Measurements from ENCODE around the gene GNG13.

Gene GNG13

GRCh38 chr16:844638-845350 lies 44.3 kb upstream of the GNG13 start:
- no peak for DNase-seq (ENCODE audit: low read depth)
- TF ChIP-seq, protein P1, sequence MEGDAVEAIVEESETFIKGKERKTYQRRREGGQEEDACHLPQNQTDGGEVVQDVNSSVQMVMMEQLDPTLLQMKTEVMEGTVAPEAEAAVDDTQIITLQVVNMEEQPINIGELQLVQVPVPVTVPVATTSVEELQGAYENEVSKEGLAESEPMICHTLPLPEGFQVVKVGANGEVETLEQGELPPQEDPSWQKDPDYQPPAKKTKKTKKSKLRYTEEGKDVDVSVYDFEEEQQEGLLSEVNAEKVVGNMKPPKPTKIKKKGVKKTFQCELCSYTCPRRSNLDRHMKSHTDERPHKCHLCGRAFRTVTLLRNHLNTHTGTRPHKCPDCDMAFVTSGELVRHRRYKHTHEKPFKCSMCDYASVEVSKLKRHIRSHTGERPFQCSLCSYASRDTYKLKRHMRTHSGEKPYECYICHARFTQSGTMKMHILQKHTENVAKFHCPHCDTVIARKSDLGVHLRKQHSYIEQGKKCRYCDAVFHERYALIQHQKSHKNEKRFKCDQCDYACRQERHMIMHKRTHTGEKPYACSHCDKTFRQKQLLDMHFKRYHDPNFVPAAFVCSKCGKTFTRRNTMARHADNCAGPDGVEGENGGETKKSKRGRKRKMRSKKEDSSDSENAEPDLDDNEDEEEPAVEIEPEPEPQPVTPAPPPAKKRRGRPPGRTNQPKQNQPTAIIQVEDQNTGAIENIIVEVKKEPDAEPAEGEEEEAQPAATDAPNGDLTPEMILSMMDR (IDR thresholded peaks at IDR 0.05; ENCODE audit: low read depth, low read length, missing control alignments), result no peak
- in situ Hi-C loops (cut with HindIII; ENCODE audit: low sequenced_read_pairs), result no loop called here

DNA sequence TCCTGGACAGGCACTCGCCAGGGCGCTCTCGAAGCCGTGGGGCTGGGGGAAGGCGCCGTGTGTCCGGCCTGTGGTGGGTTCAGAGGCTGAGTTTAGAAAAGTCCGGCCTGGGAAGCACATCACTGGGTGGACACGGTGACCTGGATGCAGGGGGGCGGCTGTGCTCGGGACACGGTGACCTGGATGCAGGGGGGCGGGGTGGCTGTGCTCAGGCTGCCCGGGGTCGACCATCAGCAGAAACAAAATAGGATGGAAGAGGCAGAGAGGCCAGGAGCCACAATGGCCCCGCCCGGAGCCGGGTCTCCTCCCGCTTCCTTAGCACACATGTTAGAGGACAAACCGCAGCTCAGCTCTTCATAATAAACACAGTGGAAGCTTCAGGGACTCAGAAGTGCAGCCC lies 43.2 kb upstream of the GNG13 start:
- H3K4me3 ChIP-seq (ENCODE audit: low read depth, low read length), result no peak overlapping the region
- TF ChIP-seq, protein P1 (IDR thresholded peaks at IDR 0.05; ENCODE audit: low read depth, low read length, missing control alignments), result no peak
- no peak for DNase-seq (ENCODE audit: low read depth)
- in situ Hi-C loops (cut with HindIII; ENCODE audit: low sequenced_read_pairs), result no loop called here

More at GRCh38 chr16:844638-845350, 44.3 kb upstream of the GNG13 start:
- no peak overlapping the region for H3K4me3 ChIP-seq (ENCODE audit: low read depth, low read length)

- in situ Hi-C loops (cut with HindIII; ENCODE audit: low sequenced_read_pairs), result no loop called here
- no peak for DNase-seq (ENCODE audit: low read depth)
- no peak overlapping the region for H3K4me3 ChIP-seq (ENCODE audit: low read depth, low read length)
- TF ChIP-seq, protein P1 (IDR thresholded peaks at IDR 0.05; ENCODE audit: low read depth, low read length, missing control alignments), result no peak
Measured at GRCh38 chr16:842711-843560, 42.4 kb upstream of the GNG13 start.

GRCh38 chr16:842061-842476 lies 41.5 kb upstream of the GNG13 start:
- DNase-seq (ENCODE audit: low read depth), result no peak
- no peak overlapping the region for H3K4me3 ChIP-seq (ENCODE audit: low read depth, low read length)
- in situ Hi-C loops (cut with HindIII; ENCODE audit: low sequenced_read_pairs), result no loop called here
- TF ChIP-seq, protein P1 (IDR thresholded peaks at IDR 0.05; ENCODE audit: low read depth, low read length, missing control alignments), result no peak

GRCh38 chr16:841455-842060 lies 41.0 kb upstream of the GNG13 start:
- in situ Hi-C loops (cut with HindIII; ENCODE audit: low sequenced_read_pairs), result no loop called here
- H3K4me3 ChIP-seq (ENCODE audit: low read depth, low read length), result no peak overlapping the region

More at GRCh38 chr16:841455-842060, 41.0 kb upstream of the GNG13 start:
- no peak for DNase-seq (ENCODE audit: low read depth)
- TF ChIP-seq, protein P1 (IDR thresholded peaks at IDR 0.05; ENCODE audit: low read depth, low read length, missing control alignments), result no peak

Measured in astrocyte of the cerebellum (primary cell).